Keratinocyte (primary cell): ENCODE data around the gene KATNB1. TPM values are rescaled to one million over a fixed set of nuclear protein-coding genes. Genes with fewer than 3 reads are reported as not detected.

ENCODE experiments used
- DNase-seq: peaks from one replicate; pipeline ENCODE4 v3.0.0-alpha.2; 2011; ENCODE audit warnings: low read depth, missing footprints, low spot score
- FAIRE-seq: peaks from 2 replicates; lab custom pipeline; 2011; peaks lifted over from hg19 to GRCh38; lab: Jason Lieb, UNC
- H2AFZ ChIP-seq: 2 replicates; pipeline ENCODE4 v1.6.0; 2012; ENCODE audit warnings: low read length, control low read depth, inconsistent platforms; ENCODE audit not compliant: control insufficient read depth
- H3K27ac ChIP-seq: 2 replicates; pipeline ENCODE4 v1.5.1; 2011; ENCODE audit warnings: low read length; ENCODE audit not compliant: control insufficient read depth, insufficient read depth
- H3K27me3 ChIP-seq: 3 replicates; pipeline ENCODE4 v1.6.0; 2011; ENCODE audit warnings: low read length; ENCODE audit not compliant: control insufficient read depth, insufficient read depth; ENCODE audit errors: extremely low read depth
- H3K36me3 ChIP-seq, 2 experiments: 2 replicates in 1 of 2; 3 replicates in 1 of 2; pipeline ENCODE4 v1.5.1; 2011; ENCODE audit warnings: low read length in 2 of 2, mild to moderate bottlenecking in 1 of 2; ENCODE audit not compliant: control insufficient read depth in 2 of 2, insufficient read depth in 2 of 2; ENCODE audit errors: extremely low read depth in 1 of 2
- H3K4me1 ChIP-seq: 3 replicates; pipeline ENCODE4 v1.5.1; 2011; ENCODE audit warnings: low read length; ENCODE audit not compliant: control insufficient read depth, insufficient read depth; ENCODE audit errors: extremely low read depth
- H3K4me2 ChIP-seq: 3 replicates; pipeline ENCODE4 v1.6.0; 2011; ENCODE audit warnings: low read depth, low read length; ENCODE audit not compliant: control insufficient read depth, insufficient read depth; ENCODE audit errors: extremely low read depth
- H3K4me3 ChIP-seq, 3 experiments: fragments of 200-600 bp in 1 of 3; sonication (generic) in 1 of 3; 2 replicates in 2 of 3; 3 replicates in 1 of 3; pipeline ENCODE4 v1.5.1; 2011 to 2016; ENCODE audit warnings: low read length in 3 of 3, mild to moderate bottlenecking in 3 of 3, control low read depth in 2 of 3, inconsistent platforms in 1 of 3, low read depth in 1 of 3, mixed read lengths in 1 of 3, mixed run types in 1 of 3, moderate library complexity in 1 of 3; ENCODE audit not compliant: control insufficient read depth in 2 of 3, insufficient read depth in 2 of 3; ENCODE audit errors: extremely low read depth in 1 of 3
- H3K79me2 ChIP-seq: 2 replicates; pipeline ENCODE4 v1.6.0; 2012; ENCODE audit warnings: low read length; ENCODE audit not compliant: control insufficient read depth, insufficient read depth
- H3K9ac ChIP-seq: 3 replicates; pipeline ENCODE4 v1.6.0; 2011; ENCODE audit warnings: low read length; ENCODE audit not compliant: control insufficient read depth, insufficient read depth; ENCODE audit errors: extremely low read depth
- H3K9me1 ChIP-seq: 3 replicates; pipeline ENCODE4 v1.6.0; 2011; ENCODE audit warnings: low read length; ENCODE audit not compliant: control insufficient read depth, insufficient read depth; ENCODE audit errors: extremely low read depth
- H3K9me3 ChIP-seq: 2 replicates; pipeline ENCODE4 v1.5.1; 2012; ENCODE audit warnings: low read depth, low read length; ENCODE audit not compliant: control insufficient read depth
- H4K20me1 ChIP-seq: 3 replicates; pipeline ENCODE4 v1.6.0; 2011; ENCODE audit warnings: low read length; ENCODE audit not compliant: control insufficient read depth, insufficient read depth; ENCODE audit errors: extremely low read depth
- CTCF ChIP-seq, 3 experiments: IDR thresholded peaks in 1 of 3; conservative IDR thresholded peaks in 1 of 3; optimal IDR thresholded peaks in 1 of 3; 2 replicates in 2 of 3; 3 replicates in 1 of 3; pipeline versions ENCODE3 to v1.5.1; 2011; ENCODE audit warnings: low read length in 3 of 3, mild to moderate bottlenecking in 3 of 3, moderate library complexity in 2 of 3, control low read depth in 1 of 3, inconsistent platforms in 1 of 3; ENCODE audit not compliant: insufficient read depth in 2 of 3; ENCODE audit errors: extremely low read depth in 1 of 3
- EZH2 ChIP-seq: IDR thresholded peaks from one replicate; pipeline ENCODE4 v1.6.1; 2012; ENCODE audit warnings: inconsistent platforms, mild to moderate bottlenecking, low read length, moderate library complexity
- dilution Hi-C: fragments of 300-500 bp; cut with MboI; formaldehyde crosslinking; loops from one replicate; pipeline ENCODE4 v1.7.0; 2020; ENCODE audit warnings: low sequenced_read_pairs; ENCODE audit not compliant: extremely low pct_ligation_motif_present
- polyA plus RNA-seq, 5 experiments: library from polyadenylated mRNA; depleted of rRNA in 3 of 5; stranded (reverse) in 3 of 5; stranded (forward) in 1 of 5; unstranded in 1 of 5; fragments of >200 nt; gene quantifications; 1 replicate in 1 of 5; 2 replicates in 3 of 5; 3 replicates in 1 of 5; pipeline versions ENCODE4 v1.2.1 to v1.2.3, GENCODE V29; 2011 to 2012; ENCODE audit warnings: missing spikeins in 2 of 5, low read depth in 1 of 5, low replicate concordance in 1 of 5

Gene KATNB1
- polyA plus RNA-seq, 1 donor (not counting 4 experiments of a cell fraction or from before 2014, with no cell fraction given): 18.9 TPM

GRCh38 chr16:57771141-57771785 is 35.7 kb downstream of the KATNB1 start:
- no peaks in the 10 kb centered on the region for H3K9me1 ChIP-seq
- DNase-seq (no peak), FAIRE-seq (no peak)
- H3K4me2 ChIP-seq: no peak overlapping the region
- TF ChIP-seq CTCF (optimal IDR thresholded peaks at IDR 0.05 in 1 of 3, IDR thresholded peaks at IDR 0.05 in 1 of 3, conservative IDR thresholded peaks at IDR 0.05 in 1 of 3; ENCODE audit: extremely low read depth in 1 of 3, insufficient read depth in 2 of 3, low read length in 3 of 3): no peak
- TF ChIP-seq EZH2: no peak
- no peaks in the 10 kb centered on the region for H3K4me1 ChIP-seq
- H3K4me3 ChIP-seq: no peak overlapping the region
- dilution Hi-C loops: no loop called here
- no peak overlapping the region for H2AFZ ChIP-seq
- no peaks in the 10 kb centered on the region for H3K79me2 ChIP-seq
- peaks cover 32 to 50% of the 10 kb centered on the region in 2 experiments for H3K36me3 ChIP-seq
- no peaks in the 10 kb centered on the region for H3K27me3 ChIP-seq
- no peak overlapping the region for H3K27ac ChIP-seq
- H4K20me1 ChIP-seq: no peaks in the 10 kb centered on the region
- H3K9me3 ChIP-seq: no peaks in the 10 kb centered on the region
- H3K9ac ChIP-seq: no peak overlapping the region

- no peaks in the 10 kb centered on the region for H3K9me3 ChIP-seq
- no peaks in the 10 kb centered on the region for H3K4me1 ChIP-seq
- H3K9me1 ChIP-seq: no peaks in the 10 kb centered on the region
- H3K27ac ChIP-seq: no peak overlapping the region
- no peaks in the 10 kb centered on the region for H3K27me3 ChIP-seq
- no peak overlapping the region for H2AFZ ChIP-seq
- peaks cover 31 to 44% of the 10 kb centered on the region in 2 experiments for H3K36me3 ChIP-seq
- H4K20me1 ChIP-seq: no peaks in the 10 kb centered on the region
- H3K9ac ChIP-seq: no peak overlapping the region
- DNase-seq (no peak), FAIRE-seq (no peak)
- H3K4me2 ChIP-seq: no peak overlapping the region
- TF ChIP-seq CTCF (optimal IDR thresholded peaks at IDR 0.05 in 1 of 3, IDR thresholded peaks at IDR 0.05 in 1 of 3, conservative IDR thresholded peaks at IDR 0.05 in 1 of 3; ENCODE audit: extremely low read depth in 1 of 3, insufficient read depth in 2 of 3, low read length in 3 of 3) (no peak), EZH2 (no peak)
- no peak overlapping the region for H3K4me3 ChIP-seq
- no peaks in the 10 kb centered on the region for H3K79me2 ChIP-seq
- dilution Hi-C loops: no loop called here
Observed at GRCh38 chr16:57773019-57773418, 37.4 kb downstream of the KATNB1 start.
